IMR-90 (cell line): Measurements from ENCODE around the gene LZTS3. TPM values are rescaled to one million over a fixed set of nuclear protein-coding genes. Genes with fewer than 3 reads are reported as not detected.

Experiments
- ATAC-seq: fragments of 200-7000 bp; cut with Tn5 transposase; 2 replicates; pipeline ENCODE4 v1.9.1; 2020; ENCODE audit warnings: low read depth, mild to moderate bottlenecking, moderate library complexity
- BruUV-seq: library from RNA; stranded (reverse); fragments of 400-500 nt; replicated peaks from 2 replicates; lab custom pipeline; 2021; lab: Mats Ljungman, UMichigan
- CTCF ChIA-PET: fragments of 300-600 bp; formaldehyde crosslinking; extraction: SDS; loops from one replicate; lab custom pipeline; 2021; ENCODE audit warnings: antibody characterized with exemption; lab: Yijun Ruan, JAX
- POLR2A ChIA-PET: fragments of 300-600 bp; sonication (Branson Sonifier 250); formaldehyde crosslinking; loops from one replicate; lab custom pipeline; 2022; ENCODE audit warnings: antibody characterized with exemption; ENCODE audit not compliant: unreplicated experiment; lab: Charles Lee
- DNase-seq: peaks from one replicate; pipeline ENCODE4 v3.0.0; 2013
- H2AFZ ChIP-seq: replicated peaks from 2 replicates; pipeline ENCODE3; 2013; ENCODE audit warnings: low read length, mild to moderate bottlenecking; ENCODE audit not compliant: poor library complexity
- H2AK5ac ChIP-seq: 2 replicates; pipeline ENCODE4 v1.6.1; 2013; ENCODE audit warnings: low read depth, low read length, inconsistent platforms
- H2AK9ac ChIP-seq: replicated peaks from 2 replicates; pipeline ENCODE3; 2013; ENCODE audit warnings: mild to moderate bottlenecking, low read depth, low read length, moderate library complexity; ENCODE audit not compliant: poor library complexity
- H2BK120ac ChIP-seq: 2 replicates; pipeline ENCODE4 v1.6.1; 2013; ENCODE audit warnings: low read depth, low read length, inconsistent platforms
- H2BK15ac ChIP-seq: 3 replicates; pipeline ENCODE4 v1.6.1; 2013; ENCODE audit warnings: low read depth, low read length, inconsistent platforms
- H2BK20ac ChIP-seq: 2 replicates; pipeline ENCODE4 v1.6.1; 2013; ENCODE audit warnings: low read depth, mild to moderate bottlenecking, inconsistent platforms, low read length, moderate library complexity
- H2BK5ac ChIP-seq: 2 replicates; pipeline ENCODE4 v1.6.1; 2013; ENCODE audit warnings: mild to moderate bottlenecking, low read depth, low read length, inconsistent platforms; ENCODE audit not compliant: poor library complexity, severe bottlenecking
- H3K14ac ChIP-seq: replicated peaks from 2 replicates; pipeline ENCODE4 v1.6.1; 2013; ENCODE audit warnings: low read depth, low read length, inconsistent platforms
- H3K18ac ChIP-seq: 2 replicates; pipeline ENCODE4 v1.6.1; 2013; ENCODE audit warnings: low read depth, low read length, control low read depth
- H3K23ac ChIP-seq: 2 replicates; pipeline ENCODE4 v1.6.1; 2013; ENCODE audit warnings: low read depth, low read length, inconsistent platforms
- H3K27ac ChIP-seq: 2 replicates; pipeline ENCODE4 v1.5.1; 2013; ENCODE audit warnings: mild to moderate bottlenecking, control low read depth, low read length; ENCODE audit not compliant: insufficient read depth
- H3K27me3 ChIP-seq: 2 replicates; pipeline ENCODE4 v1.6.1; 2013; ENCODE audit warnings: low read length; ENCODE audit not compliant: control insufficient read depth, insufficient read depth
- H3K36me3 ChIP-seq: 2 replicates; pipeline ENCODE4 v1.6.1; 2013; ENCODE audit warnings: low read length, mixed read lengths; ENCODE audit not compliant: control insufficient read depth, insufficient read depth
- H3K4ac ChIP-seq: 2 replicates; pipeline ENCODE4 v1.6.1; 2013; ENCODE audit warnings: low read depth, low read length, inconsistent platforms
- H3K4me1 ChIP-seq: 2 replicates; pipeline ENCODE4 v1.6.1; 2013; ENCODE audit warnings: low read length, mixed read lengths; ENCODE audit not compliant: control insufficient read depth, insufficient read depth
- H3K4me2 ChIP-seq: 2 replicates; pipeline ENCODE4 v1.6.1; 2013; ENCODE audit warnings: low read depth, mild to moderate bottlenecking, control low read depth, low read length, moderate library complexity
- H3K4me3 ChIP-seq: 2 replicates; pipeline ENCODE4 v1.5.1; 2013; ENCODE audit warnings: low read depth, mild to moderate bottlenecking, control low read depth, low read length, moderate library complexity; ENCODE audit not compliant: insufficient read depth
- H3K56ac ChIP-seq: 2 replicates; pipeline ENCODE4 v1.6.1; 2013; ENCODE audit warnings: low read length, inconsistent platforms; ENCODE audit not compliant: insufficient read depth; ENCODE audit errors: extremely low read depth
- H3K79me1 ChIP-seq, 2 experiments: 2 replicates each; pipeline ENCODE4 v1.6.1; 2013; ENCODE audit warnings: low read length in 2 of 2, inconsistent platforms in 1 of 2, low read depth in 1 of 2
- H3K9ac ChIP-seq: 2 replicates; pipeline ENCODE4 v1.6.1; 2013; ENCODE audit warnings: low read depth, low read length, control low read depth
- H3K9me1 ChIP-seq: 2 replicates; pipeline ENCODE4 v1.6.1; 2013; ENCODE audit warnings: low read length, inconsistent platforms; ENCODE audit not compliant: insufficient read depth
- H3K9me3 ChIP-seq: 2 replicates; pipeline ENCODE4 v1.6.1; 2013; ENCODE audit warnings: low read length; ENCODE audit not compliant: control insufficient read depth, insufficient read depth
- H4K20me1 ChIP-seq: 2 replicates; pipeline ENCODE4 v1.6.1; 2013; ENCODE audit warnings: low read length, inconsistent platforms; ENCODE audit not compliant: insufficient read depth
- H4K5ac ChIP-seq: 2 replicates; pipeline ENCODE4 v1.6.1; 2013; ENCODE audit warnings: mild to moderate bottlenecking, low read depth, low read length, control low read depth
- H4K8ac ChIP-seq, 2 experiments: 2 replicates each; pipeline ENCODE4 v1.6.1; 2013; ENCODE audit warnings: low read depth in 2 of 2, low read length in 2 of 2, control low read depth in 1 of 2, inconsistent platforms in 1 of 2
- H4K91ac ChIP-seq: 2 replicates; pipeline ENCODE4 v1.6.1; 2013; ENCODE audit warnings: low read depth, low read length, inconsistent platforms; ENCODE audit not compliant: insufficient read depth
- BHLHE40 ChIP-seq: fragments of 150-350 bp; IDR thresholded peaks from 2 replicates; pipeline ENCODE4 v1.6.1; 2016; ENCODE audit warnings: mild to moderate bottlenecking, low read depth, low read length
- ELK1 ChIP-seq: fragments of 150-350 bp; IDR thresholded peaks from 2 replicates; pipeline ENCODE4 v1.6.1; 2016; ENCODE audit warnings: low read depth, mild to moderate bottlenecking, low read length, moderate library complexity, borderline replicate concordance
- FOS ChIP-seq: fragments of 150-350 bp; IDR thresholded peaks from 2 replicates; pipeline ENCODE4 v1.6.1; 2016; ENCODE audit warnings: low read depth, low read length
- NFE2L2 ChIP-seq: fragments of 150-350 bp; IDR thresholded peaks from 2 replicates; pipeline ENCODE4 v1.6.1; 2016; ENCODE audit warnings: low read depth, mild to moderate bottlenecking, low read length
- POLR2A ChIP-seq: IDR thresholded peaks from 2 replicates; pipeline ENCODE4 v1.6.1; 2012; ENCODE audit warnings: mild to moderate bottlenecking, low read depth, low read length
- RAD21 ChIP-seq: IDR thresholded peaks from 2 replicates; pipeline ENCODE4 v1.6.1; 2012; ENCODE audit warnings: low read length, improper control_type of control experiment
- RCOR1 ChIP-seq: IDR thresholded peaks from 2 replicates; pipeline ENCODE4 v1.6.1; 2012; ENCODE audit warnings: mild to moderate bottlenecking, low read length, improper control_type of control experiment; ENCODE audit not compliant: insufficient replicate concordance
- WGBS, 2 experiments: methylation state at CpG; one replicate each; pipeline versions ENCODE4 v1.1.5 to v1.1.7; 2013; ENCODE audit warnings: missing lambda C conversion rate in 2 of 2; ENCODE audit not compliant: insufficient read length in 1 of 2; ENCODE audit errors: extremely low coverage in 2 of 2; 5-methylcytosine and 5-hydroxymethylcytosine counted together
- dilution Hi-C: fragments of 300-500 bp; cut with HindIII; formaldehyde crosslinking; loops from one replicate; pipeline ENCODE4 v1.14.3; 2018; ENCODE audit warnings: low sequenced_read_pairs; ENCODE audit not compliant: unreplicated experiment
- in situ Hi-C: fragments of 300-500 bp; cut with MboI; formaldehyde crosslinking; loops from 3 replicates; pipeline ENCODE4 v1.14.3; 2019; ENCODE audit warnings: low sequenced_read_pairs, inconsistent platforms, mixed read lengths
- intact Hi-C: fragments of 100-400 bp; cut with micrococcal nuclease; formaldehyde crosslinking; loops from 2 replicates; pipeline ENCODE4 v1.10.0; 2022
- polyA plus RNA-seq, 3 experiments: library from polyadenylated mRNA; depleted of rRNA; stranded (reverse); fragments of >200 nt; gene quantifications; 2 replicates each; pipeline ENCODE4 v1.2.3, GENCODE V29; 2012; ENCODE audit warnings: low replicate concordance in 1 of 3
- total RNA-seq: library from RNA; depleted of rRNA; stranded (reverse); fragments of >200 nt; gene quantifications from 2 replicates; pipeline ENCODE4 v1.2.3, GENCODE V29; 2012

LZTS3 gene
- total and polyA plus RNA-seq, 2 of the 4 experiments (the other 2 are of a cell fraction) = 1.4 to 3.2 TPM

DNA sequence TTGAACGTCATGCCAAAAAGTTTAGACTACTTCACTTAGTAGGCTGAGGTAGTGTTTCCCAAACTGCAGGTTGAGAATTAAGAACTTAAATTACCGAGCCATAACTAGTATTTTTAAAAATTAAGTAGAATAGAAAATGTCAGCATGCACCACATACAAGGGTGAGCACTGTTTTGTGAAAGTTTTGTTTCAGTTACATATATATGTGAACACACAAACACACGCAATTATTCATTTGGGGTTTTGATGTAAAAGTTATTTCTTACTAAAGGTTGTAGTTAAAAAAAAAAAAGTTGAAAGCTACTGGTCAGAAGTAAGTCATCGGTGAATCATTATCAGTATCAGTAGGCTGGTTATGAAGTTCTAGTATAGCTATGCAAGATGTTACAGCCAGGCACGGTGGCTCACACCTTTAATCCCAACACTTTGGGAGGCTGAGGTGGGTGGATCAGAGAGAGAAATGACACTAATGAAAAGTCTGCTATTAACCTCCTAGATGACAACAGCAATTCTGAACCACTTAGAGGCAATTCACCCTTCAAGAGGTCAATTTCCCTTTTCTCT, 37.8 kb downstream of the LZTS3 start:
- Histone ChIP-seq H3K4ac (no peak overlapping the region; the same call in 1 of the 2 replicates), H4K91ac (no peak overlapping the region), H2BK15ac (no peak overlapping the region), H4K20me1 (peaks cover 12% of the 10 kb centered on the region; the same call in 1 of the 2 replicates), H2BK20ac (no peak overlapping the region), H3K4me1 (peaks cover 12% of the 10 kb centered on the region), H2AK9ac (peak overlapping the region; percentile 82), H3K9me3 (no peaks in the 10 kb centered on the region), H2BK5ac (peak overlapping the region; percentile 55), H3K9me1 (peaks cover 7% of the 10 kb centered on the region), H3K14ac (peak overlapping the region; percentile 85; the same call in 1 of the 2 replicates), H3K4me3 (no peak overlapping the region), H3K18ac (peak overlapping the region; percentile 52; the same call in 1 of the 2 replicates), H3K27me3 (no peaks in the 10 kb centered on the region), H2AFZ (no peak overlapping the region), H3K23ac (peak overlapping the region; percentile 91; the same call in 1 of the 2 replicates), H3K9ac (no peak overlapping the region), H3K4me2 (no peak overlapping the region), H3K79me1 (peaks cover 23 to 59% of the 10 kb centered on the region in 2 experiments), H2AK5ac (peak overlapping the region; percentile 80), H3K56ac (no peak overlapping the region), H2BK120ac (no peak overlapping the region), H3K27ac (peak overlapping the region; percentile 51), H4K8ac (no peak overlapping the region), H3K36me3 (no peaks in the 10 kb centered on the region), H4K5ac (no peak overlapping the region)
- intact Hi-C loops = no loop called here
- BruUV-seq = no TSS peak
- no CpG with 5 or more reads among the region's 5 CpGs for WGBS, 2 experiments
- TF ChIP-seq BHLHE40 = peak; percentile 46; the same call in 1 of the 2 replicates
- no peak for TF ChIP-seq ELK1
- TF ChIP-seq RCOR1 = no peak
- 0 out of 2 replicates have a peak, but pooled peaks have one; percentile 16 for TF ChIP-seq FOS
- TF ChIP-seq RAD21 = no peak
- no peak for TF ChIP-seq NFE2L2
- TF ChIP-seq POLR2A = no peak
- ATAC-seq (no peak), DNase-seq (peak; percentile 62)
- dilution Hi-C loops = no loop called here
- ChIA-PET POLR2A (no interaction called here), CTCF (interaction anchor here (0.6 kb wide), 2 partner anchors 9 to 1680 kb away, joined by 3 to 4 read pairs; no protein-coding TSS in a partner anchor)
- in situ Hi-C loops = no loop called here
